ENCODE measurements around the gene EEF2. TPM values are rescaled to one million over a fixed set of nuclear protein-coding genes. Genes with fewer than 3 reads are reported as not detected.

Gene EEF2
- 1,000 to 10,000 TPM in 3 of 4 donors, 100 to 1,000 TPM in 1; 962 to 2,089 (median 1,615) TPM for polyA plus RNA-seq
- long read RNA-seq, donor 1: 0 reads
- long read RNA-seq, donor 2, transcript EEF2-201 (15 exons, 3,164 nt): major isoform, 131 of 414 reads
- long read RNA-seq, donor 2, partial matches to known transcripts: 275 of 414 reads
- long read RNA-seq, donor 2, other reads (novel, unspliced or antisense): 0 of 414 reads
- long read RNA-seq, donor 3, transcript EEF2-204 (4 exons, 581 nt): minor isoform, 8 of 1,040 reads
- long read RNA-seq, donor 3, transcript EEF2-202 (2 exons, 580 nt): minor isoform, 7 of 1,040 reads
- long read RNA-seq, donor 3, transcript EEF2-201 (15 exons, 3,164 nt): major isoform, 55 of 1,040 reads
- long read RNA-seq, donor 3, partial matches to known transcripts: 970 of 1,040 reads
- long read RNA-seq, donor 3, other reads (novel, unspliced or antisense): 0 of 1,040 reads
- long read RNA-seq, donor 4, partial matches to known transcripts: 0 of 4 reads
- long read RNA-seq, donor 4, other reads (novel, unspliced or antisense): 0 of 4 reads
- long read RNA-seq, donor 5, transcript EEF2-202 (2 exons, 580 nt): minor isoform, 6 of 370 reads
- long read RNA-seq, donor 5, transcript EEF2-201 (15 exons, 3,164 nt): major isoform, 25 of 370 reads
- long read RNA-seq, donor 5, partial matches to known transcripts: 335 of 370 reads
- long read RNA-seq, donor 5, other reads (novel, unspliced or antisense): 0 of 370 reads
- long read RNA-seq, donor 6, transcript EEF2-201 (15 exons, 3,164 nt): major isoform, 176 of 920 reads
- long read RNA-seq, donor 6, transcript EEF2-202 (2 exons, 580 nt): minor isoform, 10 of 920 reads
- long read RNA-seq, donor 6, partial matches to known transcripts: 722 of 920 reads
- long read RNA-seq, donor 6, other reads (novel, unspliced or antisense): 5 of 920 reads
- long read RNA-seq, donor 7, transcript EEF2-201 (15 exons, 3,164 nt): major isoform, 406 of 1,099 reads
- long read RNA-seq, donor 7, transcript EEF2-202 (2 exons, 580 nt): minor isoform, 11 of 1,099 reads
- long read RNA-seq, donor 7, partial matches to known transcripts: 663 of 1,099 reads
- long read RNA-seq, donor 7, other reads (novel, unspliced or antisense): 15 of 1,099 reads
- long read RNA-seq, donor 8, transcript EEF2-201 (15 exons, 3,164 nt): major isoform, 32 of 123 reads
- long read RNA-seq, donor 8, partial matches to known transcripts: 88 of 123 reads
- long read RNA-seq, donor 8, other reads (novel, unspliced or antisense): 0 of 123 reads
- long read RNA-seq, donor 9, transcript EEF2-201 (15 exons, 3,164 nt): major isoform, 42 of 167 reads
- long read RNA-seq, donor 9, partial matches to known transcripts: 124 of 167 reads
- long read RNA-seq, donor 9, other reads (novel, unspliced or antisense): 0 of 167 reads
- long read RNA-seq, donor 10, transcript EEF2-201 (15 exons, 3,164 nt): major isoform, 205 of 1,106 reads
- long read RNA-seq, donor 10, transcript EEF2-202 (2 exons, 580 nt): minor isoform, 10 of 1,106 reads
- long read RNA-seq, donor 10, partial matches to known transcripts: 881 of 1,106 reads
- long read RNA-seq, donor 10, other reads (novel, unspliced or antisense): 5 of 1,106 reads

DNA sequence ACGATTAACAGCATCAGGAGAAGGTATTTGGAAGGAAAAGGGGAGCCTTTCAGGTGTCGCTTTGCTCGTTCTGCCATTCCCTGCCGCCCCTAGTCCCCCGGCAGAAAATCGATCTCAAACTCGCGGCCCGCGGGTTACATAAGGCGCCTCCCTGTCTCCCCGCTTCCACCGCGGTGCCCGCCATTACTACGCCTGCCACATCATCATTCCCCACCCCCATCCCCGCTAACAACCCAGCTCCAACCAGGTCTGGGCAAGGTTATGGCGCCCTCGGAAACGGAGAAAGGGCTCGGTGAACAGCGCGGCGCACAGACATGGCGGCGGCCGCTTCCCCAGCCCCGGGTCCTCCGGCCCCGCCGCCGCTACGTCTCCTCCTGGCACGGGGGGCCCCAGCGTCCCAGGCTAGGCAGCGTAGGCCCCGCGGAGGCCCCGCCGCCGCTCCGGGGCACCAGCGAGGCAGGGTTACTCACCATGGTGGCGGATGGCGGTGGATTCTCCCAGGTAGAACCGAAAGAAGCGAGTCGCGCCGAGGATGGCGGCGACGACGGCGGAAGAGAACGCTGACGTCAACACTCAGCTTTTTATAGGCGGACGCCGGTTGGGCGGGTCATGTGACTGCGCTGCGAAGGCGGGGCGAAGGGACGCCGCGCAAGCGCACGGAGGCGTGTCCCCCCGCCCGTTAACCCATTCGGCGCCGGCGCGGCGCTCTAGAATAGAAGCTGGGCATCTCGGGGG, at the start of gene EEF2:
Gene EEF2 (minus strand): TSS at position 556 of the 735 bp plus-strand sequence. CDS start 83 bp downstream, at position 473.
- H3K4me1 ChIP-seq (ENCODE audit: control insufficient read depth in 3 of 3, insufficient read depth in 2 of 3, low read depth in 1 of 3, low read length in 2 of 3): peaks cover 0 to 29% (median 0%) of the 10 kb centered on the region in 3 donors
- FAIRE-seq: no peak

DNA sequence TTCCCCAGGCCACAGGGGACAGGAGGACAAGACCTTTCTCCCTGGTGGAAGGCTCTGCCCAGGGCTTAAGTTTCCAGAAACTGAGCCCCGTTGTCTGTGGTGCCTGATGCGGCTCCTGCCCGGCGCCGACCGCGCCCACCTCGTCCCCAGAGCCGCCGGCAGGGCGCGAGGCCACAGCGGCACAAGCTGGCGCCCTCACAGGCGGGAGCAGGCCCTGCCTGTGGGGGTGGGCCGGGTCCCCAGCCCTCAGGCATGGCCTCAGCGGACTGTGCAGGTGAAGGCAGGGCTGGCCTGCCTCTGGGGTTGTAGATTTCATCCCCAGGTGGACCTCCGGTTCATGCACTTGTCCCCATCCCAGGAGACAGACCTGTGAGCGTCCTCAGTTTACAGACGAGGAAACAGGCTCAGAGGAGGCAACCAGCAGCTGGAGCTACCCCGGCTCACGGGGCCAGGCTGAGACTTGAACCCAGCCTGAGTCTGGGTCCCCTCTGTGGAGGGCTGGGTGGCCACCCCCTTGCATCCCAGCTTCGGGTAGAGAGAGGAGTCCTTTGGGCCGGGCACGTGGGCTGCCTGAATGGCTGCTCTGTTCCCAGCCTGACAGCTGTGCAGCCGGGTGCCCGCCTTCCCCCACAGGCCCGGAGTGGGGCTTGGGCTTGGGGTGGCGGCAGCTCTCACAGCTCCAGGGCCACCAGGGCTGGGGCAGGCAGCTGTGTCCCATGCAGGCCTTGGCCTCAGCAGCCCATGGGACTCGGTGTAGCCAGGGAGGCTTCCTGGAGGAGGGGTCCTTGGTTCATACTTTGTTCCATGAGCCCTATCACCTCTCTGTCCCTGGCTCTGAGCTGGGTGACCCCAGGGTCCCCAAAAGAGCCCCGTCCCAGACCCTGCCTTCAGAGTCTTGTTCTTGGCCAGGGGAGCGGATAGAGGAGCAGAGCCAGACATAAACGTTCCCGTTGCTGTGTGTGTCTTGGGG, 49.1 kb upstream of the EEF2 start:
- Histone ChIP-seq H3K27ac (ENCODE audit: low read depth in 1 of 3, low read length in 2 of 3) (no peak overlapping the region), H3K27me3 (ENCODE audit: control insufficient read depth in 3 of 3, insufficient read depth in 3 of 3, low read length in 3 of 3) (no peaks in the 10 kb centered on the region), H3K4me1 (ENCODE audit: control insufficient read depth in 3 of 3, insufficient read depth in 2 of 3, low read depth in 1 of 3, low read length in 2 of 3) (peaks cover 0 to 5% (median 0%) of the 10 kb centered on the region in 3 donors), H3K9me3 (ENCODE audit: control insufficient read depth in 2 of 2, insufficient read depth in 1 of 2, low read depth in 1 of 2, low read length in 1 of 2) (peaks cover 0 to 3% of the 10 kb centered on the region in 2 donors), H3K36me3 (ENCODE audit: control insufficient read depth in 3 of 3, insufficient read depth in 2 of 3, low read depth in 1 of 3, low read length in 3 of 3) (peaks cover 9 to 86% (median 16%) of the 10 kb centered on the region in 3 donors), H3K4me3 (ENCODE audit: low read depth in 1 of 3, low read length in 3 of 3) (no peak overlapping the region)
- WGBS, 3 donors: 77 to 85% (median 80%) methylated on average over 34 of the region's 34 CpGs
- FAIRE-seq (no peak), DNase-seq (no peak)

More for the DNA sequence above, at the start of gene EEF2:
- peak within 1 kb of the TSS; percentile 90 to 98 (median 98) for H3K27ac ChIP-seq (ENCODE audit: low read depth in 1 of 3, low read length in 2 of 3)
- peaks cover 0 to 7% (median 0%) of the 10 kb centered on the region in 3 donors for H3K27me3 ChIP-seq (ENCODE audit: control insufficient read depth in 3 of 3, insufficient read depth in 3 of 3, low read length in 3 of 3)
- WGBS, 3 donors: 0% methylated on average over 73 to 80 of the region's 80 CpGs
- H3K36me3 ChIP-seq (ENCODE audit: control insufficient read depth in 3 of 3, insufficient read depth in 2 of 3, low read depth in 1 of 3, low read length in 3 of 3): peaks cover 20 to 46% (median 33%) of the 10 kb centered on the region in 3 donors
- H3K9me3 ChIP-seq (ENCODE audit: control insufficient read depth in 2 of 2, insufficient read depth in 1 of 2, low read depth in 1 of 2, low read length in 1 of 2): no peaks in the 10 kb centered on the region
- peak; percentile 86 to 96 for DNase-seq
- peak within 1 kb of the TSS; percentile 85 to 97 (median 89) for H3K4me3 ChIP-seq (ENCODE audit: low read depth in 1 of 3, low read length in 3 of 3)

DNA sequence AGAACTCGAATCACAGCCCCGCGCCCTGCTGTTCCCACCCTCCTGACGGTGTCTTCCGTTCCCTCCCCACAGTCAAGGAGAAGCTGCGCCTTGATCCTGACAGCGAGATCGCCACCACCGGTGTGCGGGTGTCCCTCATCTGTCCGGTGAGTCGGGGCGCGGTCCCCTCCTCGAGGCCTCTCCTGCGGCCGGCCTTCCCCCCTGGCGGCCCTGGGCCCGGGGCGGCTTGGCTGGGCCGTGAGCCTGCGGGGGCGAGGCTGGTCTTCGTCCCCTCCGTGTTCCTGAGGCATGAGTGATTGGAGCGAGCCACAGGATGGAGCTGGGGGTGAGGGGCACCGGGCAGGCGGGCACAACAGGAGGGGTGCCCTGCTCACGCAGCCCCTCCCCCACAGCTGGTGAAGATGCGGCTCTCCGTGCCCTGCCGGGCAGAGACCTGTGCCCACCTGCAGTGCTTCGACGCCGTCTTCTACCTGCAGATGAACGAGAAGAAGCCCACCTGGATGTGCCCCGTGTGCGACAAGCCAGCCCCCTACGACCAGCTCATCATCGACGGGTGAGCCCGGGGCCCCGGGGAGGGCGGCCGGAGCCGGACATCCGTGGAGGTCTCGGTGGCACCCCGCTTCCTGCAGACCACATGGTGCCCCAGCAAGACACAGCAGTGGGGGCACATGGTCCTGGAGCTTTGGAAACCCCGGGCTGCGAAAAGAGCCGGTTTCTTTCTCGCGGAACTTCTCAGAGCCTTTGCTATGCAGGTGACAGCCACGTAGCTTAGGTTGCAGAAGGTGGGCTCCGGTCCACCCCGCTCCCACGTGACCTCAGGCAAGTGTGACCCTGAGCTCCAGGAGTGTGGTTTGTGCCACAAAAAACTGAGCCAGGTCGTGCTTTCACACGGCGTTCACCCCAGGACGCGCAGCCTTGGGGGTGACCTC, 48.0 kb upstream of the EEF2 start:
- Histone ChIP-seq H3K4me3 (ENCODE audit: low read depth in 1 of 3, low read length in 3 of 3) (no peak overlapping the region), H3K9me3 (ENCODE audit: control insufficient read depth in 2 of 2, insufficient read depth in 1 of 2, low read depth in 1 of 2, low read length in 1 of 2) (peaks cover 0 to 3% of the 10 kb centered on the region in 2 donors), H3K36me3 (ENCODE audit: control insufficient read depth in 3 of 3, insufficient read depth in 2 of 3, low read depth in 1 of 3, low read length in 3 of 3) (peaks cover 9 to 87% (median 21%) of the 10 kb centered on the region in 3 donors), H3K4me1 (ENCODE audit: control insufficient read depth in 3 of 3, insufficient read depth in 2 of 3, low read depth in 1 of 3, low read length in 2 of 3) (no peaks in the 10 kb centered on the region), H3K27ac (ENCODE audit: low read depth in 1 of 3, low read length in 2 of 3) (no peak overlapping the region), H3K27me3 (ENCODE audit: control insufficient read depth in 3 of 3, insufficient read depth in 3 of 3, low read length in 3 of 3) (no peaks in the 10 kb centered on the region)
- DNase-seq (no peak), FAIRE-seq (no peak)
- 90 to 91% (median 91%) methylated on average over 58 to 63 of the region's 63 CpGs for WGBS, 3 donors

DNA sequence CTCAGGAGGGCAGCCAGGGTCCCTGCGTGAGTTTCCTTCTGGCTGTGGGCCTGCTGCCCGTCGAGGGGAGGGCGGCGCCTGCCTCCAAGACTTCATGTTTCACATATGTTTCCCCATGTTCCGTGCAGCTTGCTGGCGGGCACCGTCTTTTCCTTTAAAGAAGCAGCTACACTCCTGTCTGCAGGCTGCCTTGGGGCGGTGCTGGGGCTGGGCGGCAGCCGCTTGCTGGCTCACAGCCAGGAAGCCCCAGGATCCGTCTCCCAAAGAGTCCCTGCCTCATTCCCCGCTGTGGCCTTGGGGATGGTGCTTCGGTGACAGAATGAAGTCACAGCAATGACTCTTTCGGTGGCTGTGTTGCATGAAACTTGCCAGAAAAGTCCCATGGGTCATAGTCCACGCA, 47.2 kb upstream of the EEF2 start:
- H3K36me3 ChIP-seq (ENCODE audit: control insufficient read depth in 3 of 3, insufficient read depth in 2 of 3, low read depth in 1 of 3, low read length in 3 of 3): peaks cover 9 to 90% (median 19%) of the 10 kb centered on the region in 3 donors
- WGBS, 3 donors: 67 to 73% (median 69%) methylated on average over 16 of the region's 16 CpGs
- no peak for DNase-seq

DNA sequence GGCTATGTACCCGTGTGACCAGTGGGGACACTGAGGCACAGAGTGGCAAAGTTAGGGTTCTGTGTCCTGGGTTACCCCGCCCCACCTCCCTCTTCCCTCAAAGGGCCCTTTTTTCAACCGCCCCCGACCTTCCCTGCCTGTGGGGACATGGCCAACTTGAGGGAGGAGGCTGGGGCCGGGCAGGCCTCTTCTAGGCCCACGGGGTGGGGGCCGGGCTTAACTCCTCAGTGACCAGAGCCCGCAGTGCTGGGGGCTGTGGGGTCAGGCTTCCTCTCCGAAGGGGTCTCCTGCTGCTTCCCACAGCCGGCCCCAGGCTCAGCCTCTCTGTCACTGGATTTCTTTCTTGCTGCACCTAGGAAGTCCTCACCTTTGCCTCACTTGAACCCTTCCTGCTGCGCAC, 46.2 kb upstream of the EEF2 start:
- no peak for FAIRE-seq
- no peaks in the 10 kb centered on the region for H3K4me1 ChIP-seq (ENCODE audit: control insufficient read depth in 3 of 3, insufficient read depth in 2 of 3, low read depth in 1 of 3, low read length in 2 of 3)
- H3K27ac ChIP-seq (ENCODE audit: low read depth in 1 of 3, low read length in 2 of 3): no peak overlapping the region
- peaks cover 6 to 90% (median 12%) of the 10 kb centered on the region in 3 donors for H3K36me3 ChIP-seq (ENCODE audit: control insufficient read depth in 3 of 3, insufficient read depth in 2 of 3, low read depth in 1 of 3, low read length in 3 of 3)
- no peak for DNase-seq
- WGBS, 3 donors: 82 to 86% (median 83%) methylated on average over 10 to 11 of the region's 11 CpGs
- H3K9me3 ChIP-seq (ENCODE audit: control insufficient read depth in 2 of 2, insufficient read depth in 1 of 2, low read depth in 1 of 2, low read length in 1 of 2): peaks cover 0 to 3% of the 10 kb centered on the region in 2 donors
- no peaks in the 10 kb centered on the region for H3K27me3 ChIP-seq (ENCODE audit: control insufficient read depth in 3 of 3, insufficient read depth in 3 of 3, low read length in 3 of 3)
- no peak overlapping the region for H3K4me3 ChIP-seq (ENCODE audit: low read depth in 1 of 3, low read length in 3 of 3)

More for the DNA sequence above, 47.2 kb upstream of the EEF2 start:
- no peak for FAIRE-seq
- no peaks in the 10 kb centered on the region for H3K27me3 ChIP-seq (ENCODE audit: control insufficient read depth in 3 of 3, insufficient read depth in 3 of 3, low read length in 3 of 3)
- H3K27ac ChIP-seq (ENCODE audit: low read depth in 1 of 3, low read length in 2 of 3): no peak overlapping the region
- H3K9me3 ChIP-seq (ENCODE audit: control insufficient read depth in 2 of 2, insufficient read depth in 1 of 2, low read depth in 1 of 2, low read length in 1 of 2): peaks cover 0 to 3% of the 10 kb centered on the region in 2 donors
- no peaks in the 10 kb centered on the region for H3K4me1 ChIP-seq (ENCODE audit: control insufficient read depth in 3 of 3, insufficient read depth in 2 of 3, low read depth in 1 of 3, low read length in 2 of 3)
- no peak overlapping the region for H3K4me3 ChIP-seq (ENCODE audit: low read depth in 1 of 3, low read length in 3 of 3)

DNA sequence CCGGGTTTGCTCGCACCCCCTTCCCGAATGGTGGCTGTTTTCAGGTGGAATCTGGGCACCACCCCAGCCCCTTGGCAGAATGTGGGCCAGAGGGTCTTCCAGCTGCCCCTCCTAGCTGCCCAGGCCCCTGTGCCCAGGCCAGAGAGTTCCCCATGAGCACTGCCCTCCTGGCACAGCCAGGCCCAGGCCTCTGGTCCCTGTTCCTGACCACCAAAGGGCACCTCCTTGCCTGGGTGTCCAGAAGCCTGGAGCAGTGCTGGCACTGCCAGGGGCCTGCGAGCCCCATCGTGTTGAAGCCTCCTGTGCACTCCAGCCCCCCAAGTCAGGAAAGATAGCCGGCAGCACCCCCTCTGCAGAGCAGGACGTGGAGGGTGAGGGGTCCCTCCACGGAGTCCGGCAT, 45.7 kb upstream of the EEF2 start:
- Histone ChIP-seq H3K9me3 (ENCODE audit: control insufficient read depth in 2 of 2, insufficient read depth in 1 of 2, low read depth in 1 of 2, low read length in 1 of 2) (peaks cover 0 to 3% of the 10 kb centered on the region in 2 donors), H3K4me3 (ENCODE audit: low read depth in 1 of 3, low read length in 3 of 3) (no peak overlapping the region), H3K36me3 (ENCODE audit: control insufficient read depth in 3 of 3, insufficient read depth in 2 of 3, low read depth in 1 of 3, low read length in 3 of 3) (peaks cover 6 to 93% (median 12%) of the 10 kb centered on the region in 3 donors), H3K4me1 (ENCODE audit: control insufficient read depth in 3 of 3, insufficient read depth in 2 of 3, low read depth in 1 of 3, low read length in 2 of 3) (no peaks in the 10 kb centered on the region), H3K27me3 (ENCODE audit: control insufficient read depth in 3 of 3, insufficient read depth in 3 of 3, low read length in 3 of 3) (no peaks in the 10 kb centered on the region), H3K27ac (ENCODE audit: low read depth in 1 of 3, low read length in 2 of 3) (no peak overlapping the region)
- FAIRE-seq (no peak), DNase-seq (no peak)
- 70 to 89% (median 85%) methylated on average over 5 to 9 of the region's 9 CpGs for WGBS, 3 donors

Measured in small intestine (tissue), 16 donors.